22Rv1 (cell line): ENCODE results near the gene MAP3K6.

Experiments
- H3K27ac ChIP-seq: fragments of 450-650 bp; 2 replicates; pipeline ENCODE4 v1.5.1; 2017
- CTCF ChIP-seq: fragments of 450-650 bp; IDR thresholded peaks from 2 replicates; pipeline ENCODE4 v1.5.1; 2017; ENCODE audit warnings: mild to moderate bottlenecking
- ZFX ChIP-seq: fragments of 450-650 bp; IDR thresholded peaks from 2 replicates; pipeline ENCODE4 v1.6.1; 2017; ENCODE audit warnings: antibody characterized with exemption, borderline replicate concordance

The MAP3K6 gene

GRCh38 chr1:27395441-27396195 lies 28.9 kb upstream of the MAP3K6 start:
- H3K27ac ChIP-seq, result no peak overlapping the region
- TF ChIP-seq CTCF (peak; percentile 98), ZFX (no peak)

- no peak overlapping the region for H3K27ac ChIP-seq
- TF ChIP-seq ZFX, result no peak
- no peak for TF ChIP-seq CTCF
Measured at GRCh38 chr1:27394925-27395324, 28.2 kb upstream of the MAP3K6 start.

GRCh38 chr1:27394282-27394658 lies 27.5 kb upstream of the MAP3K6 start:
- TF ChIP-seq ZFX (no peak), CTCF (no peak)
- no peak overlapping the region for H3K27ac ChIP-seq

- H3K27ac ChIP-seq, result no peak overlapping the region
- TF ChIP-seq CTCF (no peak), ZFX (no peak)
Measured at GRCh38 chr1:27393641-27394281, 27.0 kb upstream of the MAP3K6 start.

- H3K27ac ChIP-seq, result peak overlapping the region; percentile 46
- TF ChIP-seq ZFX (no peak), CTCF (peak; percentile 33; the same call in 1 of the 2 replicates)
Measured at GRCh38 chr1:27392778-27393635, 26.2 kb upstream of the MAP3K6 start.

GRCh38 chr1:27392096-27392777 lies 25.5 kb upstream of the MAP3K6 start, which contains the start of gene GPR3:
Gene GPR3 (plus strand): TSS chr1:27392622. CDS start chr1:27393799, 1,177 bp downstream.
- TF ChIP-seq ZFX, result no peak
- TF ChIP-seq CTCF, result peak; percentile 84
- peak within 1 kb of the TSS; percentile 46 for H3K27ac ChIP-seq
